GM12873 (cell line): ENCODE measurements around the gene NQO1.

ENCODE experiments used
- TF ChIP-seq, protein P1 (sequence below): IDR thresholded peaks from 2 replicates; pipeline ENCODE4 v1.5.1; 2012; ENCODE audit warnings: low read depth, mild to moderate bottlenecking, moderate library complexity, low read length, control low read depth; ENCODE audit not compliant: insufficient read depth; ENCODE audit errors: missing control alignments

NQO1 gene

DNA sequence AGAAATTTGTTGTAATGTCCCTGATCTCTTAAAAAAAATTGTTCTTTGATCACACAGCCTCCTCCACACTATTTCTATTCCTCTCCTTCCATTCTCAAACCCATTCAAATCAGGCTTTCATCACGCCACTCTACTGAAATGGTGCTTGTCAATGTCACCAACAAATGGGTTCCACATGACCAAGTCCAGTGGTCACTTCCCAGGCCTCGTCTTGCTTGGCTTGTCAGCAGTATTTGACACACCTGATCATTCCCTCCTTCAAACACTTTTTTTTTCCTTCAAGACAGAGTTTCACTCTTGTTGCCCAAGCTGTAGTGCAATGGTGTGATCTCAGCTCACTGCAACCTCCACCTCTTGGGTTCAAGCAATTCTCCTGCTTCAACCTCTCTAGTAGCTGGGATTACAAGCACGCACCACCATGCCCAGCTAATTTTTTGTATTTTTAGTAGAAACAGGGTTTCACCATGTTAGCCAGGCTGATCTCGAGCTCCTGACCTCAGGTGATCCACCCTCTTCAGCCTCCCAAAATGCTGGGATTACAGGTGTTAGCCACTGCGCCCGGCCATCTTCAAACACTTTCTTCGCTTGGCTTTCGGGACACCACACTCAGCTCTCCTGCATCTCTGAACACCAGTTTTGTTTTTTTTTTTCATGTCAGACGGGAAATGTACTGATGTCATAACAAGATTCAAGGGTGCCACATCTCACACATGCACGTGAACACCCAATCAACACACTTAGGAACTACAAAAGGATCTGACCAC is 18.3 kb downstream of the NQO1 start:
- TF ChIP-seq, protein P1, sequence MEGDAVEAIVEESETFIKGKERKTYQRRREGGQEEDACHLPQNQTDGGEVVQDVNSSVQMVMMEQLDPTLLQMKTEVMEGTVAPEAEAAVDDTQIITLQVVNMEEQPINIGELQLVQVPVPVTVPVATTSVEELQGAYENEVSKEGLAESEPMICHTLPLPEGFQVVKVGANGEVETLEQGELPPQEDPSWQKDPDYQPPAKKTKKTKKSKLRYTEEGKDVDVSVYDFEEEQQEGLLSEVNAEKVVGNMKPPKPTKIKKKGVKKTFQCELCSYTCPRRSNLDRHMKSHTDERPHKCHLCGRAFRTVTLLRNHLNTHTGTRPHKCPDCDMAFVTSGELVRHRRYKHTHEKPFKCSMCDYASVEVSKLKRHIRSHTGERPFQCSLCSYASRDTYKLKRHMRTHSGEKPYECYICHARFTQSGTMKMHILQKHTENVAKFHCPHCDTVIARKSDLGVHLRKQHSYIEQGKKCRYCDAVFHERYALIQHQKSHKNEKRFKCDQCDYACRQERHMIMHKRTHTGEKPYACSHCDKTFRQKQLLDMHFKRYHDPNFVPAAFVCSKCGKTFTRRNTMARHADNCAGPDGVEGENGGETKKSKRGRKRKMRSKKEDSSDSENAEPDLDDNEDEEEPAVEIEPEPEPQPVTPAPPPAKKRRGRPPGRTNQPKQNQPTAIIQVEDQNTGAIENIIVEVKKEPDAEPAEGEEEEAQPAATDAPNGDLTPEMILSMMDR, result no peak

DNA sequence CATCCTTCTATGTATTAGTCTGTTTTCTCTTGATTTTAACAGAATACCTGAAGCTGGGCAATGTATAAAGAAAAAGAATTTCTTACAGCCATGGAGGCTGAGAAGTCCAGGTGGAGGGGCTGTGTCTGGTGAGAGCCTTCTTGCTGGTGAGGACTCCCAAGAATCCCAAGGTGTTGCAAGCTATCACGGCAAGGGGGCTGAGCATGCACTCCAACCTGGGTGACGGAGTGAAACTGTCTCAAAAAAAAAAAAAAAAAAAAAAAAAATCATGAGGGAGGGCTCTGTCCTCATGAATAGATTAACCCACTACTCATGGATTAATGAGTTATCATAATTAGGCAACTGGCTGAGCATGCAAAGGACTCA is 19.4 kb downstream of the NQO1 start:
- TF ChIP-seq, protein P1, result no peak

- TF ChIP-seq, protein P1, result no peak
Measured at GRCh38 chr16:69706256-69706974, 19.9 kb downstream of the NQO1 start.

- TF ChIP-seq, protein P1, result no peak
Measured at GRCh38 chr16:69703638-69704037, 22.7 kb downstream of the NQO1 start.

GRCh38 chr16:69701866-69702265 is 24.5 kb downstream of the NQO1 start:
- TF ChIP-seq, protein P1, result no peak

GRCh38 chr16:69701452-69701851 is 24.9 kb downstream of the NQO1 start:
- TF ChIP-seq, protein P1, result no peak

DNA sequence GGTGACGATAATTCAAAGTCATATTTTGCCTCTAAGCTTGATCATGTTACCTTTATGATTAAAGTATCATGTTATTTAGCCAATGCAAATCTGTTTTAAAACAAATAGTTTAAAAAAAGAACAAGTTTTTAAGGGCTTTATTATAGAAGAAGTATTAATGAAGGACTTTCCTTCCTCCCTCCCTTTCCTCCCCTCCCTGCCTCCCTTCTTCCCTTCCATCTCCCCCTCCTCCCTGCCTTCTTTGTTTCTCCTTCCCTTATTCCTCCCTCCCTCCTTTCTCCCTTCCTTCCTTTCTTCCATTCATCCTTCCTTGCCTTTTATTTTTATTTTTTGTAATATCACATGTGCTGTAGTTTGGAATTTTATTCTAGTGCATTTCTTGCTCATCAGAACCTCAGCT is 26.4 kb downstream of the NQO1 start:
- TF ChIP-seq, protein P1, result no peak
